Measurements from ENCODE around the gene TRIM75.

- TF ChIP-seq CTCF (IDR thresholded peaks at IDR 0.05) (no peak), POLR2A (IDR thresholded peaks at IDR 0.05) (no peak), POLR2AphosphoS5 (IDR thresholded peaks at IDR 0.05) (no peak)
These were observed 42.3 kb upstream of the TRIM75 start for GRCh38 chr4:165011403-165011802.

All from transverse colon (tissue), 4 donors.